ENCODE data around the gene OTOP3.

The OTOP3 gene

GRCh38 chr17:74917430-74917829 lies 18.3 kb upstream of the OTOP3 start:
- DNase-seq = no peak

DNA sequence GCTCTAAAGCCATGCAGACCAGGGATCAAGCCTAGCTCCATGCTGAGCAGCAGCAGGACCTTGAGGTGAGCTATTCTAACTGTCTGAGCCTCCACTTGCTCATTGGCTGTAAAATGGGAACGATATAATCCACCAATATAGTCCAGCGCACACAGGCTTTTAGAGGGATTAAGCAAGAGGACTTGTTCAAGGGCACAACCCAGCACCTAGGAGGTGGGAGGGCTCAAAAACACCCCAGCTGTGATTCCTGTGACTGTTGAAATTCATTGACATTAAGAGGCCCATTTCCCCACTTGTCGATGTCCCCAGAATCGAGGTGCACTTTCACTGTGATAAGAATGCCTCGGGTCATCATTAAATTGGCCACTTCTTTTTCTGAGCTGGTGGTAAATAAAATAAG lies 16.8 kb upstream of the OTOP3 start:
- no peak for DNase-seq

GRCh38 chr17:74919440-74920305 lies 16.0 kb upstream of the OTOP3 start:
- DNase-seq = no peak

- no peak for DNase-seq
Measured at GRCh38 chr17:74920306-74920620, 15.4 kb upstream of the OTOP3 start.

DNA sequence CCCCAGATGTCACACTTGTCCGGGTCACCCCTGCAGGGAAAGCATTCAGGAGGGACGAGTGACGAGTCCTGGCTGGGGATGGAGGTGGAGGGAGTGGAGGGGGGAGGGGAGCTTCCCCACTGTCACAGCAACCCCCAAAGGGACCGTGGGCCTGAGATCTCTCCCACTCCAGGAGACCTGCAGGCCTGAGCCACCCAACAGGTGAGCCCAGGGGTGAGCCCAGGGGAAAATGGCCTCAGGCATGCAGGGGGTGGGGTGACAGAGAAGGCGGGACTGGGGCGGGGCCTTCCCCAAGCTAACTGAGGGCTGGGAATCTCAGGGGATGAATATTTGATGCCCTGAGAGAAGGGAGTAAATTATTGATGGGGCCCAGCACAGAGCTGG lies 15.1 kb upstream of the OTOP3 start:
- DNase-seq = no peak

- DNase-seq = no peak
Measured at GRCh38 chr17:74921026-74921681, 14.5 kb upstream of the OTOP3 start.

- DNase-seq = no peak
Measured at GRCh38 chr17:74921769-74922168, 13.9 kb upstream of the OTOP3 start.

DNA sequence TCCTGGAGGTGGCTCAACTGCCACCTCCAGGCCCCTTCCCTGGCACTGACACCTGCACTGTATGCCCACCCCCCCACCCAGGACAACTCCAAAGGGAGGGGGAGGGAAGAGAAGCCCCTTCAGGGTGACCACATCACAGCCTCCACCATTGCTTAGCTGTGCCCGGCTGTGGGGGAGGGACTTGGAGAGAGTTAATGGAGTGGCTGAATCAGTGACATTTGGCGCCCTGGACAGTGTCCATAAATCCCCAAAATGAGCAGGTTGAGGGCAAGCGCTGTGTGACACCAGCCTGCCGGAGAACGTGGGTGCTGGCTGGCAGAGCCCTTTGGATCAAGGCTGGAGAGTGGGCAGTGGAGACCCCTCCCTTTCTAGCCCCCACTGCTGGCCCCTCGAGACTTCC lies 13.5 kb upstream of the OTOP3 start:
- no peak for DNase-seq

- DNase-seq = no peak
Measured at GRCh38 chr17:74922694-74923537, 12.8 kb upstream of the OTOP3 start, which contains the start of gene USH1G. TSS of gene USH1G (minus strand) at chr17:74923255. CDS start at chr17:74923073, 182 bp downstream.

- peak; percentile 6 for DNase-seq
Measured at GRCh38 chr17:74923538-74924249, 12.0 kb upstream of the OTOP3 start.

GRCh38 chr17:74924250-74924948 lies 11.3 kb upstream of the OTOP3 start, which contains the start of gene OTOP2:
TSS of gene OTOP2 (plus strand) at chr17:74924273. CDS start at chr17:74924633, 360 bp downstream.
- no peak for DNase-seq

DNA sequence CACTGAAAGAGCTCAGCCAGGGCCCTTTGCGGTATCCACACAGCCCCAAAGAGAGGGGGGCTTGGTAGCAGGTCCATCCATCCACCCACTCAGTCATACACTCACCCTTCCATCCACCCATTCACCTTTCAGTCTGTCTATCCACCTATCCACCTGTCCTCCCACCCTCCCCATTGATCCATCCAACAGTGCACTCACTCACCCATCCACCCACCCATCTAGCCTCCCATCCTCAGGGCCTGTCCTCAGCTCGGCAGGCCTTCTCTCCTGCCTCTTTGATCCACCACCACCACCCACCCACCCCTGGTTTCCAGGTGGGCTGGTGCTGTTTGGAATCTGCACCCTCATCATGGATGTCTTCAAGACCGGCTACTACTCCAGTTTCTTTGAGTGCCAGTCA lies 10.5 kb upstream of the OTOP3 start:
- DNase-seq = no peak

DNA sequence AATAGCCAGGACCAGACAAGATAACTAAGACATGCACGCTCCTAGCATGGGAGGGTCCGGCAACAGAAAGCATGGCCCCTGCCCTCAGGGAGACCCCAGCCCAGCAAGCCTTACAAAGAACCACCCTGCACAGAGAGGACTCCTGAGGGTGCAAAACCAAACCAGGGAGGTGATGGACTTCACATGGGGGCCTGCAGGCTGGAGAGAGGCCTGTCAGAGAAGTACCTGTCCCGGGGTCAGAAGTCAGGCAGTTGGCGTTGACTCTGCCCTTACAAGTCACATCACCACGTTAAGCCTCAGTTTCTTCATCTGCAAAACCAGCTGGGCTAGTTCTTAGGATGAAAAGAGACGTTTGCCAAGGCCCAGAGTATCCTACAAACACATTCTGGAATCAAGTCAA lies 6.9 kb upstream of the OTOP3 start:
- DNase-seq = no peak

GRCh38 chr17:74930535-74931036 lies 5.1 kb upstream of the OTOP3 start:
- no peak for DNase-seq

DNA sequence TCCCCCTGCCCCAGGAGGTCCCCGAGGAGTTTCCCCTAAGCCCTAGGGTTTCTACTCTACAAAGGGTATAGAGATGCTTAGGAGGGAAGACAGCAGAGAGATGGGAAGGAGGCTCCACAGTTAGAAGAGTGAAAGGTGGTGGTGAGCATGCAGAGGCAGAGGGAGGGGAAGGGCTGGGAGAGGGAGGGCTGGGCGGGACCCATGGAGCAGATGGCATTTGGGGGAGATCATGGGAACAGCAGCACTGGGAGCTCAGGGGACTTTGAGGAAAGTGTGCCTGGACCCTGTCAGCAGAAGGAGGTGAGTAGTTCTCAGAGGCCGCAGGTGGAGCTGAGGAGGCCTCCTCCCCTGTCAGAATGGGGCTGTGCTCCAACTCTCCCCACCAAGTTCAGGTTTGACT lies 650 bp upstream of the OTOP3 start:
- no peak for DNase-seq

GRCh38 chr17:74936470-74936799 lies 737 bp downstream of the OTOP3 start:
- no peak for DNase-seq

- no peak for DNase-seq
Measured at GRCh38 chr17:74937064-74938051, 1.7 kb downstream of the OTOP3 start.

DNA sequence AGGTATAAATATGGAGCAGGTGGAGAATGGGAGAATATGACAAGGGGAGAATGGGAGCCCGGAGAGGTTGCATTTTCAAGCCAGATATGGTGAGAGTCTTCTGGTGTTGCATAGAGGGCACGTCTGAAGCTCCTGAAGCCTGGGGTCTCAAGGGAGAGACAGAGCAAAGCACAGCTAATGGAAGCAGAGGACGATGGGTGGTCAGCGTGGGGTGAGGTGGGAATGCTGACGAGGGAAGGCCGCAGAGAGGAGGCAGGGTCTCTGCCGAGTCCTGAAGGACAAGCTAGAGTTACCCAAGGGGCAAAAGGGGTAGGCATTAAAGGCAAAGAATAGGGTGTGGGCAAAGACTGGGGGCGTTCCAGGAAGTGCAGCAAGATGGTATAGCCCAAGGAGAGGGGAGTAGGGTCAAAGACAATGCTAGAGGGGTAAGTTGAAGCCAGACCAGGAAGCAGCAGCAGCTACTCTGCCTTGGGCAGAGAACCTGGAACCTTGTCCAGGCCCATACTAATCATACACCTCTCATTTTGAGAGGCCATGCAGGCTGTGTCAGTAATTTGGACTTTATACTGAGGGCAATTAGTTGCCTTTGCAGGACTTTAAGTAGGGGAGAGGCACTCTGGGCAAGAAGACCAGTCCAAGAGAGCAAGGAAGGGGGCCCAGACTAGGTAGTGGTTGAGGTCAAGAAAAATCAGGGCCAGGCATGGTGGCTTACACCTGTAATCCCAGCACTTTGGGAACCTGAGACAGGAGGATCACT lies 2.7 kb downstream of the OTOP3 start:
- no peak for DNase-seq

GRCh38 chr17:74939534-74939933 lies 3.8 kb downstream of the OTOP3 start:
- DNase-seq = no peak

- no peak for DNase-seq
Measured at GRCh38 chr17:74941128-74941725, 5.5 kb downstream of the OTOP3 start.
